Activated naive CD4-positive, alpha-beta T cell treated with anti-CD3 and anti-CD28 coated beads, Interleukin-2, amount 50 U/mL, for 24 hours (primary cell): ENCODE data around the gene TOR4A.

ENCODE experiments used
- H3K27ac Mint-ChIP-seq: one replicate; pipeline ENCODE4 v1.8.0; 2021; ENCODE audit warnings: mild to moderate bottlenecking, mixed read lengths
- H3K27me3 Mint-ChIP-seq: one replicate; pipeline ENCODE4 v1.8.0; 2021; ENCODE audit warnings: mixed read lengths
- H3K36me3 Mint-ChIP-seq: one replicate; pipeline ENCODE4 v1.8.0; 2021; ENCODE audit warnings: mixed read lengths
- H3K4me1 Mint-ChIP-seq: one replicate; pipeline ENCODE4 v1.8.0; 2021; ENCODE audit warnings: mixed read lengths
- H3K4me3 Mint-ChIP-seq: one replicate; pipeline ENCODE4 v1.8.0; 2021; ENCODE audit warnings: mild to moderate bottlenecking, mixed read lengths
- H3K9me3 Mint-ChIP-seq: one replicate; pipeline ENCODE4 v1.8.0; 2021; ENCODE audit warnings: mixed read lengths

The TOR4A gene

DNA sequence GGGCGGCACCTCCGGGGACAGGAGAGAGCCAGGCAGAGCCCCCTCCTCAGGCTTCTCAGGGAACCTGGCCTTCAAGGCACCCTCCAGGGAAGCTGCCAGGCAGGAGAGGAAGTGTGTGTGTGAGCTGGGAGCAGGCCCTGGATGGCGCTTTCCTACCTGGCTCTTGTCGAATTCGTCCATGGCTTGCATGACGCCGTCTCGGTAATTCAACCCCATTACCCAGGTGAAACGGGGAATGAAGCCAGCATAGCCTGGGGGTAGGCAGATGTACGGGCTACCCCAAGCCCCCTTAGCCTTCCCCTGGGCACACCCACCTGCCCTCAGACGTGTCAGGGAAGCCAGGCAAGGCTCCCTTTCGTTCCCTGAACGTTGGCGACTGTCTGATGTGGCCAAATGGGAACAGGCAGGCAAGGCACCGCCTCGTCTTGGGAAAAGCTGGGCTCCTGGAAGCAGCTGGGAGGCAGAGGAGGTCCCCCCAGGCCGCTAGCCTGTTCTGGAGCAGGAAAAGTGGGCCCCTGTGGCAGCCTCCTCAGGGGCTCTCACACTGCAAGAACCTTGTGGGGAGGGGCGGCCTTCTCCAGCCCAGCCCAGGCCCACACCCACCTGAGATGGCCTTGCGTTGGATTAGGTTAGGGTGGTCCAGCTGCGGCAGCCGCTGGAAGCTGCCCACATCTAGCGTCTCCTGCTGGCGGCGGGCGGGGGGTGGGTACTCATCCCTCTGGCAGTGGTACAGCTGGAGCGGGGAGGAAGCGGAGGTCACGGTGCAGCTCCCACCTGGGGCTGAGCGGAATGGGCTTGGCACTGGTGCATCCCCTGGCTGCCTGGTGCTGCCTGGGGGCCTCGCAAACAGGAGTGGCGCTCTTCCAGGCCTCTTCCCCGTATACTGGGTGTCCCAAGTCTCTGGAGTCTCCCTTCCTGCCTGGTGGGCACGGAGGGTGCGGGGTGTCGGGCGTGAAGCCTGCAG, 32.8 kb upstream of the TOR4A start:
- peaks cover 9% of the 10 kb centered on the region for H3K36me3 Mint-ChIP-seq

DNA sequence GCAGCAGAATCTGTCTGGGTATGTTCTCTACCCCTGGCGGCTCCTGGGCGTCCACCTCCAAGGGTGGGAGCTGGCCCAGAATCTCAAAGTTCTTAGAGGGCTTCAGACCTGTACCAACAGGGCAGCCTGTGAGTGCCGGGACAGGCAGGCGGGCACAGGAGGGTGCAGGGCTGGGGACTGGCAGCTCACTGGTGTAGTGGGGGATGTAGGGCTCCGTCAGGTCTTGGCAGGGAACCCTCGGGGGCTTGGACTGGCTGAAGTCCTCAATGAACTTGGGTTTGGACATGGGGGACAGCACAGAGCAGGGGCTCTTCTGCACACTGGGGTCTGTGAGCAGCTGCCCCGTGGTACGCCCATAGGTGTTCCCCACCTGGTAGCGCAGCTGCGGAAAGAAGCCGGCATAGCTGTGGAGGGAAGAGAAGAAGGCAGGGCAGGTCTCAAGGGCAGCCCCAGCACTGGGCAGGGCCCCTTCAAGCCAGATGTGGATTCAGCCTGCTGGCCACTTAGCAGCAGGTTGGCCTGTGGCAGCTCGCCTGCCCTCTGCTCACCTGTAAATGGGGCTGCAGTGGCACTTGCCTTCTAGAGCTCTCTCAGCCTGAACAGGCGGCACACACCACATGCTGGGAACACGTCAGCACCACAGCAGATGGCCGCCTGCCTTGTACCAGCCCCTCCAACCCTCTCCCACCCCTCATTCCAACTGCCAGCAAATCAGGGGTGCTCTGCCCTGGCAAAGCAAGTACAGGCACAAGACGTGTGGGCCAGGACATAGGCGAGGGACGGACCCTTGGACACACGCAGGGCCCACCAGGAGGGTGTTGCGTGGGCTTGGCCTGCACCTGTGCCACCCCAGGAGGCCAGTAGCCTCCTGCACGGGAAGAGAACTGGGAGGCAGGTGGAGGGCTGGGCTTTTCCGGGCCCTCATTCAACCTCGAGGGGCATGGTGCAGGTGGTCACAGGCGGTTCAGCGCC, 31.8 kb upstream of the TOR4A start:
- Mint-ChIP-seq H3K27ac (peak overlapping the region; percentile 41), H3K9me3 (no peaks in the 10 kb centered on the region), H3K27me3 (no peaks in the 10 kb centered on the region), H3K4me3 (no peak overlapping the region), H3K36me3 (peaks cover 9% of the 10 kb centered on the region), H3K4me1 (peaks cover 7% of the 10 kb centered on the region)

More for the DNA sequence above, 32.8 kb upstream of the TOR4A start:
- Mint-ChIP-seq H3K4me1 (peaks cover 7% of the 10 kb centered on the region), H3K27me3 (no peaks in the 10 kb centered on the region), H3K4me3 (no peak overlapping the region), H3K27ac (no peak overlapping the region), H3K9me3 (no peaks in the 10 kb centered on the region)

DNA sequence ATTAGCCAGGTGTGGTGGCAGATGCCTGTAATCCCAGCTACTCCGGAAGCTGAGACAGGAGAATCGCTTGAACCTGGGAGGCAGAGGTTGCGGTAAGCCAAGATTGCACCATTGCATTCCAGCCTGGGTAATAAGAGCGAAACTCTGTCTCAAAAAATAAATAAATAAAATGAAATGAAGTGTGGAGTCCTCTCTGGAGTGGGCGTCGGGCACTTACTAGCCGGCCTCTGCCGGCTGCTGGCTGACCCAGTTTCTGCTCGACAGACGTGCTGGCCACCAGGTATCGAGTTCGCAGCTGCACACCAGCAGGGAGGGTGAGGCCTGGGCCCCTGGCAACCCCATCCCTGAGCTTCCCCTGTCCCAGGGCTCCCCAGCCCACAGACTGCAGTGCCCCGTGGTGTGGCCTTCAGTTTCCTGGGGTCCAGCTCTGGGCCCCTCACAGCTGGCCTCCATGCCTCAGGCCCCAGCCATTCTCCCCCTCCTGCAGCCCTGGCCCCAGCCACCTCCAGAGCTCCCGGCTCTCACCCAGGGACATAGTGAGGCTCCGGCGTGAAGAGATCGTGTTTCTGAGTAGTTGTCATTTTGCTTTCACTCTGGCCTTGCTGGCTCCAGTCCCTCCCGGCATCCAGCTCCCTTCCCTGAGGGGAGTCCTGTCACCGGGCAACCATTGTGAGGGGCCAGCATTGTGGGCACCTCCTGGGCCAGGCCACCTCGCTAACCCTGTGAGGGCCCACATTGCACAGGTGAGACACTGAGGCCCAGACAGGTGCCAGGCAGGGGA, 30.2 kb upstream of the TOR4A start:
- Mint-ChIP-seq H3K27ac (no peak overlapping the region), H3K4me3 (no peak overlapping the region), H3K36me3 (peaks cover 7% of the 10 kb centered on the region), H3K4me1 (peaks cover 6% of the 10 kb centered on the region), H3K27me3 (no peaks in the 10 kb centered on the region), H3K9me3 (no peaks in the 10 kb centered on the region)

DNA sequence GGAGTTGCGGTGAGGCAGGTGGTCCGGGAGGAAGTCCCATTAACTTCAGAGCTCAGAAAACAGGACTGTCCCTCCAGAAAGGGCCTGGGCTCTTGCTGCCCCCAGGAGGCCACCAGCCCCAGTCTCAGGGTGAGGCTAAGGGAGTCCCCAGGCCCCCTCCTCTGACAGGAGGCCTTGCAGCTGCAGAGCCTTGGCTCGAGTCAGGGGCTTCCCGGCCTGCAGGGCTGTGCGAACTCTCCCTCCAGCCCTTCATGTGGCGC, 29.7 kb upstream of the TOR4A start:
- Mint-ChIP-seq H3K4me3 (no peak overlapping the region), H3K9me3 (no peaks in the 10 kb centered on the region), H3K36me3 (peaks cover 4% of the 10 kb centered on the region), H3K4me1 (peaks cover under 1% of the 10 kb centered on the region), H3K27ac (no peak overlapping the region), H3K27me3 (no peaks in the 10 kb centered on the region)

DNA sequence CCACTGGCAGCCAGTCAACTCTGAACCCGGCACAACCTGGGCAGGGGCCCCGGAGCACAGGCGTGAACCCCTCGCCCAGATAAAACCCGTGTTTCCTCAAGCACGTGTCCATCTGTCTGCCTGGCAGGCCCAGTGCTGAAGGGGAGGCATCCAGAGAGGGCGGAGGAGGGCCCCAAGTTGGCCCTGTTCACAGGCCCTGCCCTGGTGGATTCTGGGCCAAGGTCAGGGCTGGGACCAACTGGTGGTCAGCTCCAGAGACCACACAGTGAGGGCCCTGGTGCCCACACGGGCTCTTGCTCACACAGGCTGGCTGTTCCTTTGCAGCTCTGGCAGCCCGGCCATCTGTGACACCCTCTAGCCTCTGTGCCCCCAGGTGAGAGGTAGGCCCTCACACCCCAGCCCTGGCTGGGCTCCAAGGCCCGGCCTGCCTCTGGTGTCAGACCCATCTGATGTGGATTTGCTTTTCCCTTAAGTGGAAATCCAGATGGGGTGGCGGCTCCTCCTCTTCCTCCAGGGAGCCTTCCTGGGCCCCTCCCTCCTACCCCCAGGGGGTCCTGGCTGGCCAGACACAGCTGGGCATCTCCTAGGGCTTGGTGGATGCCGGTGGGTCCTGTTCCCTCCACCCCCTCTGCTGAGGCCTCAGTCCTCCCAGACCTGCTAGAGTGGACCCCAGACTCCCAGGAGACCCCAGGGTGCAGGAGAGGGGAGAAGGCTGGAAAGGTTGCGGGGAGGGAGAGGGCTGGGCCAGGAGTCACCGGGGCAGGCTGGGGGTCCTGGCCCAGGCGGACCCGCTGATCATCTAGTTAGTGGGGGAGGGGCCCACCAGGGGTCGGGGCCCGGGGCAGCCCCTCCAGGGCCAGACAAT, 27.0 kb upstream of the TOR4A start:
- H3K36me3 Mint-ChIP-seq = no peaks in the 10 kb centered on the region
- peaks cover 5% of the 10 kb centered on the region for H3K4me1 Mint-ChIP-seq
- H3K4me3 Mint-ChIP-seq = no peak overlapping the region
- no peaks in the 10 kb centered on the region for H3K9me3 Mint-ChIP-seq
- H3K27ac Mint-ChIP-seq = no peak overlapping the region
- H3K27me3 Mint-ChIP-seq = no peaks in the 10 kb centered on the region

DNA sequence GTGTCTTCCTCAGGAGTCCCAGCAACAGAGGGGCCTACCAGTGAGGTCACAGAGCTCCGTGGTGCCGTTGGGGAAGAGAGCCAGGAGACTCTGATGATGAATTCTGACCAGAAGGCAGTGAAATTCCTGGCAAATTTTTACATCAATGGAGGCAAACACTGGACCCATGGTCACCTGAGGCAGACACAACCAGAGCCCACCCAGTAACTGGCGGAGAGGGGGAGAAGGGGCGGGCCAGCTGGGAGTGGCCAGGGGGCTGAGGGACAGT, 26.4 kb upstream of the TOR4A start, which contains the start of gene STPG3:
TSS of gene STPG3 (plus strand) at position 93 of the 268 bp plus-strand sequence. CDS start at position 94, 1 bp downstream.
- H3K36me3 Mint-ChIP-seq = no peaks in the 10 kb centered on the region
- H3K27me3 Mint-ChIP-seq = no peaks in the 10 kb centered on the region
- peaks cover 7% of the 10 kb centered on the region for H3K4me1 Mint-ChIP-seq
- no peak within 1 kb of the TSS for H3K27ac Mint-ChIP-seq
- H3K4me3 Mint-ChIP-seq = no peak within 1 kb of the TSS
- H3K9me3 Mint-ChIP-seq = no peaks in the 10 kb centered on the region

DNA sequence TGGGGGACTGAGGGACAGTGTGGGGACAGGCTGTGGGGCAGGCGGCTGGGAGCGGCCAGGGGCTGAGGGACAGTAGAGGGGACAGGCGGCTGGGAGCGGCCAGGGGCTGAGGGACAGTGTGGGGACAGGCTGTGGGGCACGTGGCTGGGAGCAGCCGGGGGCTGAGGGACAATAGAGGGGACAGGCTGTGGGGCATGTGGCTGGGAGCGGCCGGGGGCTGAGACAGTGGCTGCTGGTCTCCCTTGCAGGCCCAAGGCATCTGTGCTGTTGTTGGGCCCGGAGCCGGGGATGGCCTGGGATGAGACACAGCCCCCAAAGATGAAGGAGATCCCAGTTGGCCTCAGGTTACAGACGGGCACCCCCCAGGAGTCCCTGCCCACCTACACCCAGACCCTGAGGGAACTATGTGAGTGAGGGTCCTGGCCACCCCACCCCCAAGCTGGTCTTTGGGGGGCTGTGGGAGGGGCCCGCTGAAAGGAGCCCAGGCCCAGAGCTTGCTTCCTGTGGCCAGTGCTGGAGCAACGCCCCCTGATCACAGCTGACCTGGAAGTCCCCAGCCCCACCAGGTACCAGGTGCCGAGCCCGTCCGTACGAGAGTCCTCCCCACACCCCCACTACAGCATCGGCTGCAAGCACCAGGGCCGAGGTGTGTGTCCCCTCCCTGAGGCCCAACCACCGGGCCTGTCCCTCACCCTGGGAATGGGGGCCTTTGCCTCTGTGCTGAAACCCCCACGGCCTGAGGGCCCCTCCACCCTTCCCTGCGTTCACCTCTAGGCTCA, 25.8 kb upstream of the TOR4A start:
- Mint-ChIP-seq H3K9me3 (no peaks in the 10 kb centered on the region), H3K4me1 (peaks cover 12% of the 10 kb centered on the region), H3K4me3 (no peak overlapping the region), H3K27me3 (no peaks in the 10 kb centered on the region), H3K27ac (no peak overlapping the region), H3K36me3 (no peaks in the 10 kb centered on the region)

DNA sequence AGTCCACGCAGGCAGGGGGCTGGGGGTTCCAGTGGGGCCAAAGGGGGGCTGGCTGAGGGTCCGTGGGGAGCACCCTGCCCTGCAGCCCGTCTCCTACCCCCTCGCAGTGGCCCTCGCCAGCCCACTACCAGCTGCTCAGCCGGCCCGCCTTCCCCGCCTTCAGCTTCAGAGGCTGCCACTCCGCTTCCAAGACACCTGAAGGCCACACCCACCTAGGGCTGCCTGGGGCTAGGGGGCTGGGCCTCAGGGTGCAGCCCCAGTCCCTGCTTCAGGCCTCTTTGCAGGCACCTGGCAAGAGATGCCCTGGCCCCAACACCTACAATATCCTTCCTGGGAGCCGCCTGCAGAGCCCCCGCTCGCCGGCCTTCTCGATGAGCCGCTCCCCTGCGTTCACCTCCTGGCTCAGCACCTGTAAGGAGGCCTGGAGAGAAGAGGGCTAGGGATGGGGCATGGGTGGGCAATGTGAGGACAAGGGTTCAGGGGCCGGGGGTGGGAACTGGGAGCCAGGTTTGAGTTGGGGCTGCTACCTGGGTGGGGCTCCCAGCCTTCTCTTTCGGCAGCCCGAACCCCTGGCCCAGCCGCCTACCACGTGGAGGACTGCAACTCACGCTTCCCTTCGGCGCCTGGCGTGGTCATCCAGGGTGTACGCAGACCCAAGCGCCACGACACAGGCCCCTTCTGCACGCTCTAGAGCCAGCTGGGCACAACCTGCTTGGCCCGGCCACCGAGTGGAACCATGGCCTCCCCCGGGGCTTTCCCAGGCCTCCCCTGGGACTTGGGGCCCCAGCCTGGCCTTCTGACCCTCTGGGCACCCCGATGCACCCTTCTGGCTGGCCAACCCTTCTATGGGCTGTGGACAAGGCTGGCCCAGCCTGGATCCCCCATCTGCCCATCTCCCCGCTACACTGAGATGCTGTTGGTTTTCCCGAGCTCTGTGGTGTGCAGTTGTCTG, 24.7 kb upstream of the TOR4A start:
- Mint-ChIP-seq H3K4me3 (no peak overlapping the region), H3K27ac (no peak overlapping the region), H3K9me3 (no peaks in the 10 kb centered on the region), H3K36me3 (no peaks in the 10 kb centered on the region), H3K27me3 (no peaks in the 10 kb centered on the region), H3K4me1 (peaks cover 14% of the 10 kb centered on the region)

DNA sequence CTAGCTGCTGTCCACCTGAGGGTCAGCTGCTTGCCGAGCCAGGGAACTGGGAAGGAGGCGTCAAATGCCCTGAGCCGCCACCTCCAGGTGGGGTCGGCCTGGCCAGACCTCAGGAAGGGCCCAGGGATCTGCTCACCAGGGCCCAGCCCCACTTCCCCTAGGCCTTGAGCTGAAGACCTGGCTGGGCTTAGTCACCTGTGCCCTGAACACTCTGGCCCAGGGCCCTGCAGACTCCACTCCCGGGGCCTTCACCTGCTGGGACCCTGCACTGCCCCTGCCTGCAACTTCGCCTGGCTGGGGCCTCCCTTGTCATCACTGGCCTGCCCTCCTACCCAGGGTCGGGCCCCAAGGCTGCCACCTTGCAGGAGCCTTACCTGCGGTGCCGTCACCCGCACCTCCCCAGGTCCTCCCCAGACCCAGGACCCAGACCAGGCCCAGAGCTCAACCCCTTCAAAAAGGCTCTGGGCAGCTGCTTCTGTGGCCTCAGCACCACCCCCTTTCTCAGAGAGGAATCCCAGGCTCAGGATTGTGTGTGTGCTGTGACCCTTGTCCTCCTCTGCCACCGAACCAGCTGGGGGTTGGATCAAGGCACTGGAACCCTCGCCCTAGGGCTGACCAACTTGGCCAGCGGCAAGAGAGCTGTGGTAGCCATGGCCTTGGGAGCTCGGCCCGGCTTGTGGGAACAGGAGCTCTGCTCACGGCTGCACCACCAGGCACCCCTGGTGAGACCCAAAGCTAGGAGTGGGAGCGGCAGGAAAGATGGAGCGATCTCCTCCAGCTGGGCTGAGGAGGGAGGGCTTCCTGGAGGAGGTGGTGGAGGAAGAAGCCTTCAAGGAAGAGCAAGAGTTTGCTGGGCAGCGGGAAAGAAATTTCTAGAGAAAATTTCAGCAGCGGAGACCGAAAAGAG, 23.6 kb upstream of the TOR4A start:
- Mint-ChIP-seq H3K4me3 (peak overlapping the region; percentile 88), H3K9me3 (no peaks in the 10 kb centered on the region), H3K36me3 (no peaks in the 10 kb centered on the region), H3K27ac (peak overlapping the region; percentile 72), H3K27me3 (no peaks in the 10 kb centered on the region), H3K4me1 (peaks cover 14% of the 10 kb centered on the region)

DNA sequence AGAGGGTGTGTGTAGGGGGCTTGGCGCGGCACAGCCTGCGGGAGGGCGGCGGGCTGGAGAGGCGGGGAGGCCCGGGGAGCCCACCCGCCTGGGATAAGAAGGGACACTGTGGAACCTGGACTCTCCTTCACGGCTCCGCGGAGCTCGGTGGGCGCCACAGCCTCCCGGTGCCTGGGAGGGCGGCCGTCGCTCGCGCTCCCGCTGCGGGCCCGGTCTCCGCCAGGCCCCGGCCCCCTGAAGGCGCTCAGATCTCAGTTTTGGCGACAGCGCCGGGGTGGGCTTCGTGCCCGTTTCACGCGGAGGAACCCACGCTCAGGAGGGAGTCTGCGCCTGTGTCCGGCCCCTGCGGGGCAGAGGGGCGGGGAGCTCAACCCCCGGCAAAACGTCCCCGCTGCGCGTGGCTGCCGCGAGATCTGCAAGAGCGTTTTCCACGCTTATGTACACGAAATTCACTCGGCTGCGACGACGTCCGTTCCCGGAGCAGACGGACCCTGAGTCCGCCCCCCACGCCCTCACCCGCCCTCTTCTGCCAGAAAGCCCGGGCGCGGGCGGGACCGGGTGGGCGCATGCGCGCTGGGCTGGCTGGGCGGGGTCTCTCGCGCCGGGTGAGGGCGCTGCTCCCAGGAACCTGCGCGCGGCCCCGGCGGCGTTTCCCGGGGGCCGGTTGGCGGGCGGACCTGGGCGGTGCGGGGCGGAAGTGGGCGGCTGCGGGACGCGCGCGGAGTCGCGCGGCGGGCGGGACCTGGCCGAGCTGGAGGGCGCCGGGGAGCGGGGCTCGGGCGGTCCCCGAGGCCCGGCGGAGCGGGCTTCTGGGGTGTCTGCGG, 22.7 kb upstream of the TOR4A start, which contains the start of gene NELFB:
TSS of gene NELFB (plus strand) at position 704 of the 824 bp plus-strand sequence.
- Mint-ChIP-seq H3K4me3 (peak within 1 kb of the TSS; percentile 88), H3K4me1 (peaks cover 14% of the 10 kb centered on the region), H3K9me3 (no peaks in the 10 kb centered on the region), H3K27me3 (no peaks in the 10 kb centered on the region), H3K36me3 (no peaks in the 10 kb centered on the region), H3K27ac (peak within 1 kb of the TSS; percentile 74)

DNA sequence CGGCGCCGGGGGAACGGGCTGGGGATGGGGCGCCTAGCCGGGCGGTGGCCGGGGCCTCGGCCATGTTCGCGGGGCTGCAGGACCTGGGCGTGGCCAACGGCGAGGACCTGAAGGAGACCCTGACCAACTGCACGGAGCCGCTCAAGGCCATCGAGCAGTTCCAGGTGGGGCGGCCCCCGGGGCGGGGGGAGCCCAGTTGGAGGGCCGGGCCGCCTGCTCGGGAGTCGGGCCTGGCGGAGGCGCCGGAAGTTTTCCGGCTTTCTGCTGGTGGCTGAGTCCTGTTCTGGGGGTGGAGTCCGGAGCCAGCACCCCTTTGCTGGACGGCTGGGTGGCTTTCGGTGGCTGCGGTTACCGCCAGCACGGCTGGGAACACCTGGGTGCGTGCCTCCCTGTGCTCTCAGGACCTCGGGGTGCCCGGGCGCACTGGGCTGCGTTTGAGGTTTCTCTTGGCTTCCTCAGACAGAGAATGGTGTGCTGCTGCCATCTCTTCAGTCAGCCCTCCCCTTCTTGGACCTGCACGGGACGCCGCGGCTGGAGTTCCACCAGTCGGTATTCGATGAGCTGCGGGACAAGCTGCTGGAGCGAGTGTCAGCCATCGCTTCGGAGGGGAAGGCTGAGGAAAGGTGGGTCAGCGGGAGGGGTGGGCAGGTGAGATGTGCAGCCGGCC, 21.9 kb upstream of the TOR4A start:
- no peaks in the 10 kb centered on the region for H3K36me3 Mint-ChIP-seq
- H3K9me3 Mint-ChIP-seq = no peaks in the 10 kb centered on the region
- no peaks in the 10 kb centered on the region for H3K27me3 Mint-ChIP-seq

More for the DNA sequence above, 21.9 kb upstream of the TOR4A start:
- Mint-ChIP-seq H3K27ac (peak overlapping the region; percentile 74), H3K4me3 (peak overlapping the region; percentile 85), H3K4me1 (peaks cover 14% of the 10 kb centered on the region)
